Raji (cell line): ENCODE measurements around the gene NBEAL2.

ENCODE experiments used
- POLR2A ChIP-seq: IDR thresholded peaks from 2 replicates; pipeline ENCODE4 v1.6.1; 2011; ENCODE audit warnings: low read depth, low read length, control low read depth; ENCODE audit not compliant: insufficient read depth

The NBEAL2 gene

GRCh38 chr3:47016086-47016933 is 36.8 kb downstream of the NBEAL2 start:
- TF ChIP-seq POLR2A, result no peak

GRCh38 chr3:47016934-47017435 is 37.5 kb downstream of the NBEAL2 start:
- no peak for TF ChIP-seq POLR2A

GRCh38 chr3:47017504-47018268 is 38.2 kb downstream of the NBEAL2 start:
- TF ChIP-seq POLR2A, result no peak

- no peak for TF ChIP-seq POLR2A
Measured at GRCh38 chr3:47018269-47018611, 38.8 kb downstream of the NBEAL2 start.

GRCh38 chr3:47019201-47019600 is 39.7 kb downstream of the NBEAL2 start:
- no peak for TF ChIP-seq POLR2A

GRCh38 chr3:47020311-47020710 is 40.8 kb downstream of the NBEAL2 start:
- no peak for TF ChIP-seq POLR2A

- no peak for TF ChIP-seq POLR2A
Measured at GRCh38 chr3:47022641-47023071, 43.2 kb downstream of the NBEAL2 start.

GRCh38 chr3:47024932-47025331 is 45.5 kb downstream of the NBEAL2 start:
- TF ChIP-seq POLR2A, result no peak

GRCh38 chr3:47028146-47028545 is 48.7 kb downstream of the NBEAL2 start:
- no peak for TF ChIP-seq POLR2A

- TF ChIP-seq POLR2A, result no peak
Measured at GRCh38 chr3:47028667-47029066, 49.2 kb downstream of the NBEAL2 start.

- no peak for TF ChIP-seq POLR2A
Measured at GRCh38 chr3:47034868-47035489, 55.5 kb downstream of the NBEAL2 start.

GRCh38 chr3:47035645-47036044 is 56.2 kb downstream of the NBEAL2 start:
- TF ChIP-seq POLR2A, result no peak

GRCh38 chr3:47036145-47036544 is 56.7 kb downstream of the NBEAL2 start:
- no peak for TF ChIP-seq POLR2A

GRCh38 chr3:47041114-47041513 is 61.6 kb downstream of the NBEAL2 start:
- TF ChIP-seq POLR2A, result no peak

GRCh38 chr3:47042231-47042791 is 62.8 kb downstream of the NBEAL2 start:
- no peak for TF ChIP-seq POLR2A
